Prostate gland (tissue), 2 donors: ENCODE measurements around the gene ANKRD11.

Source experiments
- POLR2A ChIP-seq: fragments of 450-650 bp; IDR thresholded peaks from one replicate; pipeline ENCODE4 v1.6.1; 2016; ENCODE audit warnings: antibody characterized with exemption, mild to moderate bottlenecking
- POLR2AphosphoS5 ChIP-seq: sonication (generic); formaldehyde crosslinking; IDR thresholded peaks from one replicate; pipeline ENCODE4 v1.6.1; 2017; ENCODE audit warnings: antibody characterized with exemption
- TF ChIP-seq, protein P1 (sequence below), 4 experiments: fragments of 200-600 bp in 2 of 4; fragments of 450-650 bp in 2 of 4; sonication (generic) in 2 of 4; IDR thresholded peaks; 1 replicate in 3 of 4; 2 replicates in 1 of 4; pipeline ENCODE4 v1.5.1; 2016 to 2019; ENCODE audit warnings: antibody characterized with exemption in 4 of 4, mild to moderate bottlenecking in 2 of 4, moderate library complexity in 2 of 4

DNA sequence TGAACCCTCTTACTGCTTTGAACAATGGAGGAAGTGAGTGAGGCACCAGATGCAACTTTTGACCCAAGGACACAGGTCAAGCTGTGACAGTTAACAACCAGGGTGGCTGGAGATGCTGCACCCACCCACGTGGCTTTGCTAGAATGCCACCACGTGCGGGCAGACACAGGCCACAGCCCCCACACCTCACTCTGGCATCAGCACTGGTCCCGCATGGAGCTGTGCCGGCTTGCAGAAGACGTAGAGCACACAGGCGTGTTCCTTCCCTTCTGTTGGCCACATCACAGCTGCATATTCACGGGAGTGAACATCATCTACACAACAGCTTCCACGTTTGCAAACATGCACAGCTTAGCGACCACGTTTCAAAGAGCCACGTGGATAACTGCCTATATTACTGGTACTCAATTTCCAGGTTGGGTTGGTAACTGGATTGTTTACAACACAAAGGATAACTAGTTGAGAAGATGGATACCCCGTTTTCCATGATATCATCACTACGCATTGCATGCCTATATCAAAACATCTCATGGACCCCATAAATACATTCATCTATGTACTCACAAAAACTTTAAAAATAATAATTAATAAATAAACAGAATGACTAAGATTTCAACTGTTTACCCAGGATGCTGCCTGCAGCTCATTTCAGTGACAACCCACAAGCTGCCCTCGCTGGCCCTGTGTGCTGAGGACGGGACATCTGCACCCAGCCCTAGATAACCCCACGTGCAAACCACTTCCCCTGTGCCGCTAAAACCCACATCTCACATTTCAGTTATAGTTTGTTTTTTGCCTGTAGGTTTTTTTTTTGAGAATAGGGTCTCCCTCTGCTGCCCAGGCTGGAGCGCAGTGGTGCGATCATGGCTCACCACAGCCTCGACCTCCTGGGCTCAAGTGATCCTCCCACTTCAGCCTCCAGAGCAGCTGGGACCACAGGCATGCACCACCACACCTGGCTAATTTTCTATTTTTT is 132.0 kb downstream of the ANKRD11 start:
- TF ChIP-seq, protein P1, sequence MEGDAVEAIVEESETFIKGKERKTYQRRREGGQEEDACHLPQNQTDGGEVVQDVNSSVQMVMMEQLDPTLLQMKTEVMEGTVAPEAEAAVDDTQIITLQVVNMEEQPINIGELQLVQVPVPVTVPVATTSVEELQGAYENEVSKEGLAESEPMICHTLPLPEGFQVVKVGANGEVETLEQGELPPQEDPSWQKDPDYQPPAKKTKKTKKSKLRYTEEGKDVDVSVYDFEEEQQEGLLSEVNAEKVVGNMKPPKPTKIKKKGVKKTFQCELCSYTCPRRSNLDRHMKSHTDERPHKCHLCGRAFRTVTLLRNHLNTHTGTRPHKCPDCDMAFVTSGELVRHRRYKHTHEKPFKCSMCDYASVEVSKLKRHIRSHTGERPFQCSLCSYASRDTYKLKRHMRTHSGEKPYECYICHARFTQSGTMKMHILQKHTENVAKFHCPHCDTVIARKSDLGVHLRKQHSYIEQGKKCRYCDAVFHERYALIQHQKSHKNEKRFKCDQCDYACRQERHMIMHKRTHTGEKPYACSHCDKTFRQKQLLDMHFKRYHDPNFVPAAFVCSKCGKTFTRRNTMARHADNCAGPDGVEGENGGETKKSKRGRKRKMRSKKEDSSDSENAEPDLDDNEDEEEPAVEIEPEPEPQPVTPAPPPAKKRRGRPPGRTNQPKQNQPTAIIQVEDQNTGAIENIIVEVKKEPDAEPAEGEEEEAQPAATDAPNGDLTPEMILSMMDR (IDR thresholded peaks at IDR 0.05) = no peak
- TF ChIP-seq POLR2A (no peak), POLR2AphosphoS5 (no peak)
